Measurements from ENCODE around the gene AVEN. TPM values are rescaled to one million over a fixed set of nuclear protein-coding genes. Genes with fewer than 3 reads are reported as not detected.

AVEN gene
- total RNA-seq, 1 donor from 2014 or later = 24.4 TPM

GRCh38 chr15:33980159-33980558 lies 58.8 kb downstream of the AVEN start:
- Histone ChIP-seq H3K36me3 (ENCODE audit: control insufficient read depth, insufficient read depth, low read length) (no peaks in the 10 kb centered on the region), H3K4me3 (ENCODE audit: low read depth, low read length) (no peak overlapping the region), H3K27me3 (ENCODE audit: control insufficient read depth, insufficient read depth, low read length) (no peaks in the 10 kb centered on the region)
- no peak for DNase-seq (ENCODE audit: low read depth)
- TF ChIP-seq, protein P1, sequence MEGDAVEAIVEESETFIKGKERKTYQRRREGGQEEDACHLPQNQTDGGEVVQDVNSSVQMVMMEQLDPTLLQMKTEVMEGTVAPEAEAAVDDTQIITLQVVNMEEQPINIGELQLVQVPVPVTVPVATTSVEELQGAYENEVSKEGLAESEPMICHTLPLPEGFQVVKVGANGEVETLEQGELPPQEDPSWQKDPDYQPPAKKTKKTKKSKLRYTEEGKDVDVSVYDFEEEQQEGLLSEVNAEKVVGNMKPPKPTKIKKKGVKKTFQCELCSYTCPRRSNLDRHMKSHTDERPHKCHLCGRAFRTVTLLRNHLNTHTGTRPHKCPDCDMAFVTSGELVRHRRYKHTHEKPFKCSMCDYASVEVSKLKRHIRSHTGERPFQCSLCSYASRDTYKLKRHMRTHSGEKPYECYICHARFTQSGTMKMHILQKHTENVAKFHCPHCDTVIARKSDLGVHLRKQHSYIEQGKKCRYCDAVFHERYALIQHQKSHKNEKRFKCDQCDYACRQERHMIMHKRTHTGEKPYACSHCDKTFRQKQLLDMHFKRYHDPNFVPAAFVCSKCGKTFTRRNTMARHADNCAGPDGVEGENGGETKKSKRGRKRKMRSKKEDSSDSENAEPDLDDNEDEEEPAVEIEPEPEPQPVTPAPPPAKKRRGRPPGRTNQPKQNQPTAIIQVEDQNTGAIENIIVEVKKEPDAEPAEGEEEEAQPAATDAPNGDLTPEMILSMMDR (IDR thresholded peaks at IDR 0.05; ENCODE audit: insufficient read depth, low read length, poor library complexity, severe bottlenecking) = no peak

DNA sequence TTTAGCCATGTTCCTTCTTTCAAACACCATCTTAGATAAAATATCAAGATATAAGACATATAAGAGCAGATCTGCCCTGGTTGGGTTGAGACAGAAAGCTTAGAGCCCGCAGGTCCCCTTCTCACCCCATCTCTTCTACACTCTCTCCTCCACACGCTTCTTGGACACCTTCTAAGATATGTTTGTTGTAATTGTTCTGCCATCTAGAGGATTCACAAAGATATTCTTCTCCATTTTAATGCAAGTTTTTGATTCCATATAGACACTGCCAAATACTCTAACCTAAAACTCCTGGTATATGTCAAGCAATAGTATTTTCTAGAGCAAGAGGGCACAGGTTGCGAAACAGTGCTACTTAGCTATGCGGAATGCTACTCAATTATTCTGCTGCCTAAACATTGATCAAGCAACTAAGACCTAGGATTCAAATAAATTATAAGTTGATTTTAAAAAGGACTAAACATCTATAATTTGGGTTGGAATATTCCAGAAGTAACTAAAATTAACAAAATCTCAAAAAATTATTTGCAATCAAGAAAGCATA lies 63.9 kb downstream of the AVEN start:
- H3K4me3 ChIP-seq (ENCODE audit: low read depth, low read length) = no peak overlapping the region
- H3K36me3 ChIP-seq (ENCODE audit: control insufficient read depth, insufficient read depth, low read length) = no peaks in the 10 kb centered on the region
- no peak for DNase-seq (ENCODE audit: low read depth)
- TF ChIP-seq, protein P1 (IDR thresholded peaks at IDR 0.05; ENCODE audit: insufficient read depth, low read length, poor library complexity, severe bottlenecking) = no peak
- H3K27me3 ChIP-seq (ENCODE audit: control insufficient read depth, insufficient read depth, low read length) = no peaks in the 10 kb centered on the region

- DNase-seq (ENCODE audit: low read depth) = no peak
- no peaks in the 10 kb centered on the region for H3K27me3 ChIP-seq (ENCODE audit: control insufficient read depth, insufficient read depth, low read length)
- no peaks in the 10 kb centered on the region for H3K36me3 ChIP-seq (ENCODE audit: control insufficient read depth, insufficient read depth, low read length)
- no peak overlapping the region for H3K4me3 ChIP-seq (ENCODE audit: low read depth, low read length)
- TF ChIP-seq, protein P1 (IDR thresholded peaks at IDR 0.05; ENCODE audit: insufficient read depth, low read length, poor library complexity, severe bottlenecking) = no peak
Observed at GRCh38 chr15:33971811-33972210, 67.2 kb downstream of the AVEN start.

DNA sequence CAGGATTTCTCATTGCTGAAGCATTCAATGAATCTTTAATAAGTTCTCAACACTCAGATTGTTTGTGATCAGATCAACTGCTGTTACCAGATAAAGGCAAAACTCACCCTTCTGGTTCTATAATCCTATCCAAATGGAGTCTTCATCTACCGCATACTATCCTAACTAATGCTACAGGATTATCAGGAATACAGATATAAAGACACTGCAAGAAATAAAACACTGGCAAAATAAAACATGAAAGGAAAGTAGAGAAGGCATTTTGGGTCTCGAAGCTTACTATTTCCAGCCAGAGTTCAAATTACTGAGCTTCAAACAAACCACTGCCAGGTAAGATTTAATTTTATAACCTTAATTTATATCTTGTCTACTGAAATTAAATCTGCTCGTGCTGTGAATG lies 70.2 kb downstream of the AVEN start:
- DNase-seq (ENCODE audit: low read depth) = no peak
- H3K4me3 ChIP-seq (ENCODE audit: low read depth, low read length) = no peak overlapping the region
- H3K36me3 ChIP-seq (ENCODE audit: control insufficient read depth, insufficient read depth, low read length) = no peaks in the 10 kb centered on the region
- H3K27me3 ChIP-seq (ENCODE audit: control insufficient read depth, insufficient read depth, low read length) = no peaks in the 10 kb centered on the region
- TF ChIP-seq, protein P1 (IDR thresholded peaks at IDR 0.05; ENCODE audit: insufficient read depth, low read length, poor library complexity, severe bottlenecking) = no peak

- TF ChIP-seq, protein P1 (IDR thresholded peaks at IDR 0.05; ENCODE audit: insufficient read depth, low read length, poor library complexity, severe bottlenecking) = no peak
- Histone ChIP-seq H3K4me3 (ENCODE audit: low read depth, low read length) (no peak within 1 kb of the TSS), H3K36me3 (ENCODE audit: control insufficient read depth, insufficient read depth, low read length) (no peaks in the 10 kb centered on the region), H3K27me3 (ENCODE audit: control insufficient read depth, insufficient read depth, low read length) (no peaks in the 10 kb centered on the region)
- no peak for DNase-seq (ENCODE audit: low read depth)
Observed at GRCh38 chr15:33968224-33968623, 70.8 kb downstream of the AVEN start, which contains the start of gene CHRM5. TSS of gene CHRM5 (plus strand) at chr15:33968497. CDS start at chr15:34062718, 94,221 bp downstream.

GRCh38 chr15:33964665-33965040 lies 74.4 kb downstream of the AVEN start:
- TF ChIP-seq, protein P1 (IDR thresholded peaks at IDR 0.05; ENCODE audit: insufficient read depth, low read length, poor library complexity, severe bottlenecking) = no peak
- Histone ChIP-seq H3K4me3 (ENCODE audit: low read depth, low read length) (no peak overlapping the region), H3K27me3 (ENCODE audit: control insufficient read depth, insufficient read depth, low read length) (no peaks in the 10 kb centered on the region), H3K36me3 (ENCODE audit: control insufficient read depth, insufficient read depth, low read length) (no peaks in the 10 kb centered on the region)
- no peak for DNase-seq (ENCODE audit: low read depth)

Measured in kidney epithelial cell (primary cell).